Bronchus fibroblast of lung (primary cell): ENCODE data around the gene PDE6H. TPM values are rescaled to one million over a fixed set of nuclear protein-coding genes. Genes with fewer than 3 reads are reported as not detected.

ENCODE experiments used
- total RNA-seq: library from RNA; depleted of rRNA; stranded (reverse); fragments of >200 nt; gene quantifications from 2 replicates; pipeline ENCODE4 v1.2.3, GENCODE V29; 2015

Gene PDE6H
- not detected in 2 replicates for total RNA-seq

DNA sequence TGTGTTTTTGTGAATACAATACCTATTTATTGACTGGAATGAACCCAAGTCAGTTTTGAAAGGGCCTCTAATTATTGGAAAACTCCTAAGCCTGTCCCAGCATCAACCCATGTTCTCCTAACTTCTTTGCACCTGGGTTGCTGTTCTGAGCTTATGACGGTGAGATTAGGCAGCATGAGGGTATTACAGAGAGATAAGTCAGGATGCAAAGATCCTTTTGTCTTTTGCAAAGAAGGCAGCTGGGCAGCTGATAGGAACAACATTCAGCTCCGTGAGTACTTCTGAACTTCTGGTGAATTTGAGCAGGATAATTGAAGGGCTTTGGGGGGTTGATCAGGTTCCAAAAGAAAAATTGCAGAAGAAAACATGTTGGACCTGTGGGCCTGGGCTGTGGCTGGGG, at the start of gene PDE6H:
PDE6H (plus strand) TSS at position 227 of the 400 bp plus-strand sequence. CDS start 4,971 bp downstream, outside the sequence.

DNA sequence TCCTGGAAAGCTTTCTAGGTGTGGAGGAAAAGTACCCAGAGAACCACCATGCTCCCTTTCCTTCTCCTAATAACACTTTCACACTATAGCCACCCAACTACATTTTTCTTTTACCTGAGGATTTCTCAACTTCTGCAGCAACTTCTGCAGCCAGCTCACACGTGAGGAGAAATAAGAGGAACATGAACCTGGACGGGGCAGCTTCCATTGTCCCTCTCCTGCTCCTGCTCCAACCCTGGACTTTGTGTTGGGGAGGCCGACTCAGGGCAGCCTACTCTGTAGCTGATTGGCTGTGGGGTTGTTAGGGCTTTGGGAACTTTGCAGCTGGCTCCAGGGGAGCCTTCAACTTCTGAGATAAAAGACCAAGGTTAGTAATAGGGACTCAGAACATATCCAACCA, 34.5 kb upstream of the PDE6H start, which contains the start of gene ERP27:
ERP27 (minus strand) TSS at position 237 of the 400 bp plus-strand sequence; CDS start at position 208, 29 bp downstream.

DNA sequence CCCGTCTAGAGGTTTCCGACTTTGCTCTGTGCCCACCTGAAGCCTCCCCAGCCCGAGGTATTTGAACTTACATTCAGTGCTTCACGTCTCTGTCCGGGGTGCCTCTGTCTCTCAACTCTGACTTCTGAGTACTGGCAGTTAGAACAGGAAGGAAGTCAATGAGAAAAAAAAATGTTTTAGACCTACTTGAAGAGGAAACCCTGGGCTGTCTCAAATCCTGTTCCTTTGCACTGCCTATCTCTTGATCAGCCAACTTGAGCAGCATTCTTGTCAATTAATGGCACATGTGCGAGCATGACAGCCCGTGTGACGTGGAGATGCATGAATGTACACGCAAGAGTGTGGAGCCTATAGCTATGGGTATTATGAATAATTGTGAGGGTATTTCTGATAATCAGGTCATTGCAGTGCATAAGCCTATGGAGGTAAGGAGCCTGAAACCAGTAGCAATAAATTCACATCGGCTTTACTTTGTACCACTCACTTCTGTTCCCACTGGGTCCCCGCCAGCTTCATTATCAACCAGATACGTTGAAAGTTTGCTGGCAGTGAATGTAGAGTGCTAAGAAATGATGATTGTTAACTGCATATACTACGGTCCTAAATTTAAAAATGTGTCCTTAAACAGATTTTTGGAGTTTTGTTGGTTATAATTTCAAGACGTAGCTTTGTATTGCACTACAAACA, 11.2 kb upstream of the PDE6H start, which contains the start of gene ARHGDIB:
ARHGDIB (minus strand) TSS at position 136 of the 687 bp plus-strand sequence. CDS start 10,889 bp downstream, outside the sequence.

Other genes starting within 250 kb of the PDE6H start
- gene WBP11, start 169.6 kb upstream of the PDE6H start, total RNA-seq, result 14.1 and 18.0 TPM in 2 replicates
- 1.3 and 1.8 TPM in 2 replicates for gene C12orf60, start 169.4 kb upstream of the PDE6H start, total RNA-seq
- 0.15 TPM in 1 of 2 replicates, not detected in the other for gene SMCO3, start 158.9 kb upstream of the PDE6H start, total RNA-seq
- not detected in 2 replicates for gene ART4, start 129.5 kb upstream of the PDE6H start, total RNA-seq
- gene MGP, start 87.2 kb upstream of the PDE6H start, total RNA-seq, result 0.17 and 0.30 TPM in 2 replicates
- gene ERP27, start 34.5 kb upstream of the PDE6H start, total RNA-seq, result not detected in 2 replicates
- gene ARHGDIB, start 11.4 kb upstream of the PDE6H start, total RNA-seq, result 3.7 TPM in 2 replicates
- gene RERG, start 248.4 kb downstream of the PDE6H start, total RNA-seq, result 0.15 and 0.17 TPM in 2 replicates